GM19193 (cell line): ENCODE data around the gene RRBP1.

ENCODE experiments used
- POLR2A ChIP-seq: IDR thresholded peaks from 4 replicates; pipeline ENCODE4 v1.6.1; 2011; ENCODE audit not compliant: insufficient read depth, insufficient read length; ENCODE audit errors: extremely low read depth

Gene RRBP1

GRCh38 chr20:17691758-17692157, 9.7 kb upstream of the RRBP1 start:
- no peak for TF ChIP-seq POLR2A

GRCh38 chr20:17690144-17690543, 8.1 kb upstream of the RRBP1 start:
- no peak for TF ChIP-seq POLR2A

GRCh38 chr20:17688965-17689364, 6.9 kb upstream of the RRBP1 start:
- no peak for TF ChIP-seq POLR2A

- TF ChIP-seq POLR2A: no peak
Observed at GRCh38 chr20:17687800-17688199, 5.8 kb upstream of the RRBP1 start.

GRCh38 chr20:17685168-17685567, 3.1 kb upstream of the RRBP1 start:
- no peak for TF ChIP-seq POLR2A

GRCh38 chr20:17684077-17684888, 2.2 kb upstream of the RRBP1 start:
- no peak for TF ChIP-seq POLR2A

GRCh38 chr20:17683218-17684076, 1.4 kb upstream of the RRBP1 start:
- no peak for TF ChIP-seq POLR2A

GRCh38 chr20:17682889-17683198, 802 bp upstream of the RRBP1 start:
- no peak for TF ChIP-seq POLR2A

- no peak for TF ChIP-seq POLR2A
Observed at GRCh38 chr20:17681726-17682102, 328 bp downstream of the RRBP1 start.

GRCh38 chr20:17680836-17681725, 961 bp downstream of the RRBP1 start:
- no peak for TF ChIP-seq POLR2A

GRCh38 chr20:17679941-17680835, 1.9 kb downstream of the RRBP1 start:
- TF ChIP-seq POLR2A: no peak

GRCh38 chr20:17678886-17679285, 3.2 kb downstream of the RRBP1 start:
- no peak for TF ChIP-seq POLR2A

GRCh38 chr20:17678295-17678694, 3.7 kb downstream of the RRBP1 start:
- no peak for TF ChIP-seq POLR2A

- TF ChIP-seq POLR2A: no peak
Observed at GRCh38 chr20:17676942-17677341, 5.1 kb downstream of the RRBP1 start.
